GM10266 (cell line): Measurements from ENCODE around the gene IQCN.

Experiments
- DNase-seq: peaks from one replicate; pipeline ENCODE4 v3.0.0; 2012; ENCODE audit errors: extremely low spot score
- CTCF ChIP-seq: IDR thresholded peaks from 2 replicates; pipeline ENCODE4 v1.5.1; 2012; ENCODE audit warnings: mild to moderate bottlenecking, low read depth; ENCODE audit not compliant: control insufficient read depth, insufficient read depth; ENCODE audit errors: missing control alignments

Gene IQCN

GRCh38 chr19:18274219-18274780, at the start of gene IQCN:
Gene IQCN (minus strand): TSS chr19:18274452. CDS start chr19:18269478, 4,974 bp downstream.
- no peak for DNase-seq
- TF ChIP-seq CTCF = no peak

- DNase-seq = peak; percentile 98
- TF ChIP-seq CTCF = peak; percentile 42
These were observed 48.7 kb upstream of the IQCN start, which contains the start of gene LSM4 for GRCh38 chr19:18322759-18323460. Gene LSM4 (minus strand): TSS chr19:18323076. CDS start chr19:18323020, 56 bp downstream.

GRCh38 chr19:18322318-18322758, 48.1 kb upstream of the IQCN start:
- TF ChIP-seq CTCF = peak; percentile 41
- peak; percentile 63 for DNase-seq

DNA sequence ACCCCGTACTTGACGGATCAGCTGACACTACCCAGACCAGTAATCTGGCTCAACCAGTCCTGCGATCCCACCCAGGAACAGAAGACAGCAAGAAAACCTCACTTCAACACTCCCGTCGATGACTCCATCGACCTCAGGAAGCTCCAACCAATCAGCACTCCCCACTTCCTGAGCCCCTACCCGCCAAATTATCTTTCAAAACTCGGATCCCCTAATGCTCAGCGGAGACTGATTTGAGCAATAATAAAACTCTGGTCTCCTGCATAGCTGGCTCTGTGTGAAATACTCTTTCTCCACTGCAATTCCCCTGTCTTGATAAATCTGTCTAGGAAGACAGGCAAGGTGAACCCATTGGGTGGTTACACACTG, 47.5 kb upstream of the IQCN start:
- DNase-seq = no peak

GRCh38 chr19:18320865-18321733, 46.8 kb upstream of the IQCN start:
- no peak for DNase-seq
- no peak for TF ChIP-seq CTCF

More for the DNA sequence above, 47.5 kb upstream of the IQCN start:
- no peak for TF ChIP-seq CTCF

GRCh38 chr19:18319591-18320135, 45.4 kb upstream of the IQCN start:
- no peak for TF ChIP-seq CTCF
- DNase-seq = no peak
